ENCODE data around the gene ASPM.
"Not testable (repeated sequence)": the region's sequence is repeated elsewhere in the genome, so short reads cannot be mapped to it uniquely, and the experiment has no call there.

ASPM gene

DNA sequence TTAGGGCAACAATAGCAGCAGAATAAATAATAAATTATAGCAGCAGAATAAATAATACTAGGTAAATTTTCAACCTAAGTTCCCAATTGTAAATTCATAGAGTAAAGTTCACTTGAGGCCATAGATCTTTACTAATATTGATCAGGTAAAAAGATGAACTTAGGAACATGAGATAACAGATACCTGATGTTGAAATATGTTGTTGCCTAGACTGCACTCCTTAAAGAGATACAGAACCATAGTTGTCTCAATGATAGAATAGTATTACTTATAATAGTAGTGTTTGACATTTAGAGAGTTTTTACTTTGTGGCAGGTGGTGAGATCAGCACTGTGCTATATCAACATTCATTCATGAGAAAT is 79.0 kb downstream of the ASPM start:
- no peak for DNase-seq

DNA sequence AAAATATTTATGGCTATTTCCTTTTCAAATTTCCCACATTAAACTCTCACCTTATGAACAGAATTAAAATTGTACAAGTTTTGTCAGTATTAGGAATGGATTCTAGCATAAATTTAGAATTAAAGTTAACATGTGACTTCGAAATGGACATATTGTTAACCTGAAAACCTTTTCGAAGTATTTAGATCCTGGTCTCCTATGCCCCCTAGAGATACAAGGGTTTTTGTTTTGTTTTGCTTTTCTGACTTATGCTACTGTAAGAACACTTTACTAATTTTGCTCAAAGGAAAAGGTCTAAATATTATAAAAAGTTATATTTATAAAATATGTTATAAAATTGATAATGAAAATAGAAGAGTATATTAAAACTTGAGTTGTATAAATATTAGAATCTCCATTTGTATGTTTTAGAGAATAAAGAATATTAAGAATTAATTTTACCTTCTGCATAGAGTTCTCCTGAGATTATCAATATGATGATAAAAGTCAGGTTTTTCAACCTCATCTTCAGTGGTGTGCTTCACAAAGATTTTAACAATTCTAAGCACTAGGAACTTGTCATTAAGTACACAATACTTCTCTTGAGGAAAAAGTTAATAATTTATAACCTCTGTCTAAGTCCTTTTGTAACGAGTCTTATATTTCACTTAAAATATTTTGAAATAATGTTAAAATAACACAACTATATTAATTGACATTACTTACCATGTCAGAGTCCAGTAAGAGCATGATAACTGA is 79.6 kb downstream of the ASPM start, which contains the start of gene F13B:
Gene F13B (minus strand): TSS at position 542 of the 738 bp plus-strand sequence. CDS start 37 bp downstream, at position 505.
- DNase-seq = no peak

DNA sequence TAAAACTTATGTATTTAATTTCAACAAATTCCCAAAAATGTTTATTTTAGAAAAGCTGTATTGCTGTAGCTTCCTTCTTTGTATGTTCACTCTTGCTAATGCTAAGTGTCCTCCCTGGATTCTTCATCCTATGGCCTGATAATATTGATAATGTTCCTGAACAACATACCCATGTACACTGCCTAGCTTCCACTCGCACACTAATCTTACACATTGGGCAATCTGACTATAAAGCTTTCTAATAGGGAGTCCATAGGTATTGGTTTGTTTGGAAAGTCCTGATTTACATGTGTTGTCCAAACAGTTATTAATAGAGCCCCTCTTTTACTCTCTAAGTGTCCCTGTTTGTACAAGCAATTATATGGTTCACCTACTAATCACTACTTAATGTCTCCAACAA is 80.2 kb downstream of the ASPM start:
- no peak for DNase-seq

DNA sequence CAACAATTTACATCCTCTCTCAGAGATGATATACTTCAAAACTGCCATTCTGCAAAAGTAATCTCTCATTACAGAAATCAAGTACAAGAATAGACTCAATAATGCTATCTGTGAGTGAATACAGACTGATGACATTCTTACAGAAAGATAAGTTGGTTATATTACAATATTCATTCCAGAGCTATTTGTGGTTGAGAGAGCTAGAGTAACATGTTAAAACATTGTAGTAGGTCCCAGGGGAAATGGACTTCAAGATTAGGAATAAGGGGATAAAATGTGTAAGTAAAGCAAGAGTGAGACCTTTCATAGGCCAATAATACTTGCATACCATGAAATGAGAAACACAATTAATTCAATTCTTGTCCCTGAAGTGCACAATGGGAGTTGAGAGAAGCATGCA is 80.9 kb downstream of the ASPM start:
- DNase-seq = no peak

DNA sequence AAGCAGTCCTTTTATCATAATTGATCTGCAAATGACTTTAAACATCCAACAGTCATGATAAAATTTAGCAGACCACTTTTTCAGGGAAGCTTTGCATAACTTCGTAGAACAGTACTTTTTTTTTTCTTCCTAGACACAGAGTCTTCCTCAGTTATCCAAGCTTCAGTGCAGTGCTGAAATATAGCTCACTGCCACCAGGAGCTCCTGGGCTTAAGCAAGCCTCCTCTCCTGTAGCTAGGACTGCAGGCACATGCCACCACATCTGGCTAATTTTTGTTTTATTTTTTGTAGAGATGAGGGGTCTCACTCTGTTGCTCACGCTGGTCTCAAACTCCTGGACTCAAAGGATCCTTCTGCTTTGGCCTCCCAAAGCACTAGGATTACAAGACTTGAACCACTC is 83.3 kb downstream of the ASPM start:
- DNase-seq = no peak

DNA sequence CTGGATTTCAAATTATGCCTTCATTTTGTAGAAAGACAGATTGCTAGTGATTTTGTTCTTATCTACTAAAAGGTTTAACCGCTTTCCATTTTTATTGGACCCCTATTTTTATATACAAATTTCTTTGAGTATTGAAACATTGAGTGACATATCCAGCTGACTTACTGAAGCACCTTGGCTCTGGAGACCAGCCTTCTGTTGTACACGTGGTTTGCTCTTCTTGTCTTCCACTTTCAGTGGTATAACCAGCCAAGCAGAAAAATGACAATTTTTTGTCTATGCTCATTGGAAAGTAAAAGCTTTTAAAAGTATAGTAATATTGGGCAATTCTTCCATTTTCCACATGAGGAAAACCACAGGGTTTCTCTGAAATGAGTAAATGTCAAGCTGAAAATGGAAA is 83.8 kb downstream of the ASPM start:
- no peak for DNase-seq

DNA sequence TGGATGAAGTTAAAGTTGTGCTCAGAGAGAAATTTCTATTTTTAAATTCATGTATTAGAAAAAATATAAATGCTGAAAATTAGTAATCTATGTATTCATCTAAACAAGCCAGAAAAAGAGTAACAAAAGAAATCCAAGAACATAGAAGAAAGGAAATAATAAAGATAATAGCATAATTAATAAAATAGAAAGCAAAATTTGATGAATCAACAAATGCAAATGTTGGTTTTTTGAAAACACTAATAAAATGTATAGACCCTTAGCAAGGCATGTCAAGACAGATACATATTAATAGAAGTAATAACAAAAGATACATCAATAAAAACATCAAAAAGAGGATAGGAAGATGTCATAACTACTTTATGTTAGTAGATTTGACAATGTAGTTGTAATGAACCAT is 97.4 kb downstream of the ASPM start:
- no peak for DNase-seq

DNA sequence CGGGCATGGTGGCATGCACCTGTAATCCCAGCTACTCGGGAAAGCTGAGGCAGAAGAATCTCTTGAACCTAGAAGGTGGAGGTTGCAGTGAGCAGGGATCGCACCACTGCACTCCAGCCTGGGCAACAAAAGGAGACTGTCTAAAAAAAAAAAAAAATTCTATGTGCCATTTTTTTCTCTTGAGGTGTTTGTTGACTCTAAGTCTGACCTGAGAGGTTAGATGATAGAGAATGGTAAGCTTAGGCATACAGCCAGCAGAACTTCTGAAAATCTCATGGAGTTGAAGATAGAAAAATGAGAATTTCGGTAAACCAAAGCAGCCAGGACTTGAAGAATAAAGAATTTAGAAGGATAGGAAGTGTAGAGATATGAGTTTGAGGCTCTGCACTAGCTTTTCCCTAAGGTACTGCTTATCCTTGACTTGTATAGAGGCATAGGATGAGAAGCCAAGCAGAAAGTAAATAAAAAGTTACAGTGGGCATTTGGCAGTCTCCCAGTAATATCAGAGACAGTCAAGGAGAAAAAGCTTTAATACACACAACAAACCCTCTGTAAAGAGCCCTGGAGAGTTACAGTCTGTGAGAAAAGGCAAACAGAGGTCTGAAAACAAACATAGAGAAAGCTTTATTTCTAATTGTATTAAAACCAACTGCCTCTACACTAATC is 103.7 kb downstream of the ASPM start:
- DNase-seq = no peak

DNA sequence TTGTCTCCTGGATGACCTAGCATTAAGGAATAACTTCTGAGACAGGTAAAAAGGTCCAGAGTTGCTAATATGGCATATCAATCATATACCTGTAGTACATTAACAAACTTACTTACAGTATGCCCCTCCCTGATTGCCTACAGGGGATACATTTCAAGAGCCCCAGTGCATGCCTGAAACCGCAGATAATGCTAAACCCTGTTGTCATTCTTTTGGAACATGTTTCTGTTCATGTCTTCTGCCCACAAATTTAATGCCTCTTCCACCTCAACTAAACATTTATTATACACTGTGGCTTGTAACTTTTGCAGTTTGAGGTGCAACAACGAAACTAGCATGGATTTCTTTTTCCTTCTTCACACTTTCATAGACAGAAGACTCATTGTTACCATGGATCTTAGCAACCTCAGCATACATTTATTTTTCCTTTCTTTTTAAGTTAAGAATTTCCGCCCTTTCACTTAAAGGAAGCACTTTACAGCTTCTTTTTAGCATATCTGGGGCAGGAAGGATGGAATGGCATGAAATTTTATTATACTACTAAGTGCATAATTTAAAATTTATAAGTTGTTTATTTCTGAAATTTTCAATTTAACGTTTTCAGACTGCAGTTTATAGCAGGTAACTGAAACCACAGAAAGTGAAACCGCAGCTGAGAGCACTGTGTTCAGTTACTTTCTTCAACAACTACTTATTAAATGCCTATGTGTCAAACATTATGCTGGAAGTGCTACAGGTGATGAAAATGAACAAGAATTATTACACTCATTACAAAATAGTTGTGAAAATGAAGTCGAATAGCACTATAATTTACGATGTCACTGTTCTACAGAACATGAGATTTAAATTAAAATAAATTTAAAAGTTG is 104.7 kb downstream of the ASPM start:
- no peak for DNase-seq

DNA sequence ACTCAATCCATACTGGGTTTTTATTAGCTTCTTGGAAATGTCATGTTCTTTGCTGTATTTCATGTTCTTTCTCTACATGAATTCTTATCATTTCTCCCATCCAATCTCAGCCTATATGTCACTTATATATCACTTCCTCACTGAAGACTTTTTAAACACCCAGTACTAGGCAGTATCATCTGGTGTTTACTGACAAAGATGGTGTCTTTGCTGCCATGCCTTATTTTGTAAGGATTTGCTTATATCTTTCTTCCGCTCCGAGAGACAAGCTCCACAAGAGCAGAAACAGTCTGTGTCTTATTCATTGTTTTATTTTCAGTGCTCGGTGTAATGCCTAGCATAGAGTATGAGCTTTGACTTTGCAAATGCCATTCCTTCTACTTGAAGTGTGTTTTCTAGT is 109.6 kb downstream of the ASPM start:
- no peak for DNase-seq

DNA sequence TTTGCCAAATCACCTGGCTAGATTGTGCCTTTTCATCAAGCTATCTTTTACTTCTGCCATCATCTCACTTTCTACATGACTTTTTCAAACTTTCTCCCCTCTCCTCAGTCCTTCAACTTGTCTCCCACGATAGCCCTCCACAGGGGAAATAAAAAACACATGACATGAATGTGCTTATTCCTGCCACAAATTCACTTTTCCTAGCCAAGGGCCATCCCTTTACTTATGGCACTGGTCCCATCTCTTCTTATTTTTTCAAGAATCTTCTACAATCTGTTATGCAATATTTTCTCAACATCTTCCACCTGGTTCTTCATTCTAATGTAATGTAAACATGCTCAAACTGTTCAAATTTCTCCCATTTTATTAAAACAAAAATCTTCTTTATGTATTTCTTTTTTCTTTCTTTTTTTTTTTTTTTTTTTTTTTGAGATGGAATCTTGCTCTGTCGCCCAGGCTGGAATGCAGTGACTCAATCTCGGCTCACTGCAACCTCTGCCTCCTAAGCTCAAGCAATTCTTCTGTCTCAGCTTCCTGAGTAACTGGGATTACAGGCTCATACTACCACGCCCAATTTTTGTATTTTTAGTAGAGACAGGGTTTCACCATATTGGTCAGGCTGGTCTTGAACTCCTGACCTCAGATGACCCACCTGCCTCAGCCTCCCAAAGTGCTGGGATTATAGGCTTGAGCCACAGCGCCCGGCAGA is 111.7 kb downstream of the ASPM start:
- not testable (repeated sequence) for DNase-seq

All from activated T-cell treated with anti-CD3 and anti-CD28 coated beads, Interleukin-2, amount 50 U/mL, for 1 hour (primary cell).